ENCODE measurements around the gene S100A13. TPM values are rescaled to one million over a fixed set of nuclear protein-coding genes. Genes with fewer than 3 reads are reported as not detected.

S100A13 gene
- total and polyA plus RNA-seq, 9 of the 15 experiments (the other 6 are each of a cell fraction or from before 2014, with no cell fraction given) = 41.9 to 129 (median 58.0) TPM

GRCh38 chr1:153655333-153655732 is 28.0 kb upstream of the S100A13 start (continued):
- TF ChIP-seq CREB1 (IDR thresholded peaks at IDR 0.05) (no peak), CREB1 (CRISPR knock-in tag; IDR thresholded peaks at IDR 0.05) (no peak), MTA1 (IDR thresholded peaks at IDR 0.05; ENCODE audit: borderline replicate concordance) (no peak), E2F6 (IDR thresholded peaks at IDR 0.05; ENCODE audit: borderline replicate concordance in 1 of 2, extremely low read depth in 1 of 2, insufficient read depth in 1 of 2, insufficient read length in 1 of 2, low read depth in 1 of 2, low read length in 1 of 2, poor library complexity in 1 of 2, severe bottlenecking in 1 of 2) (no peak)
- TF ChIP-seq, protein P1, sequence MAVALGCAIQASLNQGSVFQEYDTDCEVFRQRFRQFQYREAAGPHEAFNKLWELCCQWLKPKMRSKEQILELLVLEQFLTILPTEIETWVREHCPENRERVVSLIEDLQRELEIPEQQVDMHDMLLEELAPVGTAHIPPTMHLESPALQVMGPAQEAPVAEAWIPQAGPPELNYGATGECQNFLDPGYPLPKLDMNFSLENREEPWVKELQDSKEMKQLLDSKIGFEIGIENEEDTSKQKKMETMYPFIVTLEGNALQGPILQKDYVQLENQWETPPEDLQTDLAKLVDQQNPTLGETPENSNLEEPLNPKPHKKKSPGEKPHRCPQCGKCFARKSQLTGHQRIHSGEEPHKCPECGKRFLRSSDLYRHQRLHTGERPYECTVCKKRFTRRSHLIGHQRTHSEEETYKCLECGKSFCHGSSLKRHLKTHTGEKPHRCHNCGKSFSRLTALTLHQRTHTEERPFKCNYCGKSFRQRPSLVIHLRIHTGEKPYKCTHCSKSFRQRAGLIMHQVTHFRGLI (CRISPR knock-in tag; IDR thresholded peaks at IDR 0.05) = no peak

DNA sequence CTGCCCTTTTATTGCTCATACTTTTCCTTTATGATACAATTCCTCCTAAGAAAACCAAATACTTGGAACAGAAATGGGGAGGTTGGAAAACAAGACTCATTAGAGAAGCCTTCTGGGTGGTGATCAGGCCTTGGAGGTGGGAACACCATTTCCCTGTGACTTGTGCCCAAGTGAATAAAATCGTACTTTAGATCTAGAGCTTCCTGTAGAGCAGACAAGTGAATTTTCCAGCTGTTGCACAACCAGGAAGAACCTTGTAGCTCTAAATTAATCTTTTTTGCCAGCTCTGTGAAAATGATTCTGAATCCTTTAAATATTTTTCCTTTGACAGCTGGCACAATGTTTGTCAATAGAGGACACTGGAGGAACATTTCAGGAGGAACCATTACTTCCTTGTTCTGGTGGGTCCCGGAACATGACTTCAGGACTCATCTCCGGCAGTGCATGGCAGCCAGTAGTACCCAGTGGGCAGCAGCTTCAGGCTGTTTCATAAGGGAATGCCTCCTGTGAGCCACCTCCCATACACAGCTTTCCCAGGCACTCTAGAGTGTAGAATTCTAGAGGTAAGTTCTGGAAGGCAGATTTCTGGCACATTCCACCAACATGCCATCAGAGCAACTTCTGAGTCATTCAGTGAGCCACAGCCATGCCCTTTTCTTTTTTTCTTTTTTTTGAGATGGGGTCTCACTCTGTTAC is 25.6 kb upstream of the S100A13 start:
- ATAC-seq (no peak), DNase-seq (ENCODE audit: extremely low read depth in 1 of 4, low spot score in 3 of 4) (no peak), FAIRE-seq (peak; percentile 26)
- Histone ChIP-seq H3K36me3 (ENCODE audit: control insufficient read depth, insufficient read depth, low read length) (no peaks in the 10 kb centered on the region), H3K27me3 (ENCODE audit: control insufficient read depth in 2 of 2, insufficient read depth in 2 of 2, low read length in 2 of 2) (no peaks in the 10 kb centered on the region), H3K4me1 (replicated peaks in 1 of 2; ENCODE audit: control insufficient read depth in 2 of 2, insufficient read depth in 2 of 2, low read length in 2 of 2) (peaks cover 13 to 14% of the 10 kb centered on the region in 2 experiments), H3K9me1 (ENCODE audit: control insufficient read depth, insufficient read depth, low read length) (no peaks in the 10 kb centered on the region), H4K20me1 (replicated peaks; ENCODE audit: control insufficient read depth, insufficient read depth, low read length) (no peaks in the 10 kb centered on the region), H3K9ac (ENCODE audit: insufficient read depth in 1 of 2, low read depth in 2 of 2, low read length in 2 of 2) (no peak overlapping the region), H2AFZ (ENCODE audit: low read depth, low read length) (peak overlapping the region; percentile 68), H3K27ac (ENCODE audit: extremely low read depth, low read depth, low read length) (no peak overlapping the region), H3K4me3 (no peak overlapping the region), H3K4me2 (ENCODE audit: insufficient read depth, low read length) (no peak overlapping the region), H3K79me2 (ENCODE audit: control insufficient read depth, insufficient read depth, low read length) (no peaks in the 10 kb centered on the region), H3K9me3 (replicated peaks; ENCODE audit: control insufficient read depth, insufficient read depth, low read depth, low read length) (no peaks in the 10 kb centered on the region)
- in situ Hi-C loops (cut with MboI) = no loop called here
- no TSS peak for BruUV-seq (replicated peaks)
- intact Hi-C loops (cut with micrococcal nuclease) = no loop called here
- TF ChIP-seq HMGN3 (IDR thresholded peaks at IDR 0.05; ENCODE audit: borderline replicate concordance, extremely low read depth, insufficient read length, low read depth, low read length) (no peak), CEBPB (tag; IDR thresholded peaks at IDR 0.05) (peak; percentile 12; the same call in 1 of the 2 replicates)
- ChIA-PET POLR2A (interaction anchor here (1.3 to 14.7 kb wide), 3 partner anchors 8 to 44 kb away, joined by 3 to 205 read pairs (median 51); partner anchors contain the start of genes CHTOP and SNAPIN), CTCF (ENCODE audit: low intra/inter-chr PET ratio) (no interaction called here)
- WGBS (ENCODE audit: insufficient coverage, low coverage, missing lambda C conversion rate) = 64% methylated on average over 3 of the region's 3 CpGs

Data from K562 (cell line).